NB4 (cell line): Measurements from ENCODE around the gene TEKT2.

Experiments used
- DNase-seq: peaks from one replicate; pipeline ENCODE4 v3.0.0; 2010; ENCODE audit warnings: low read depth
- H3K4me3 ChIP-seq: one replicate; pipeline ENCODE4 v1.5.1; 2011; ENCODE audit warnings: mild to moderate bottlenecking, low read depth, low read length, moderate library complexity
- CTCF ChIP-seq: IDR thresholded peaks from one replicate; pipeline ENCODE4 v1.5.1; 2012; ENCODE audit warnings: low read depth, low read length
- MAX ChIP-seq: IDR thresholded peaks from 2 replicates; pipeline ENCODE4 v1.6.1; 2011; ENCODE audit warnings: low read depth, low read length
- MYC ChIP-seq: IDR thresholded peaks from 2 replicates; pipeline ENCODE4 v1.6.1; 2011; ENCODE audit warnings: low read depth, low read length
- POLR2A ChIP-seq: IDR thresholded peaks from 2 replicates; pipeline ENCODE4 v1.6.1; 2011; ENCODE audit warnings: mild to moderate bottlenecking; ENCODE audit not compliant: insufficient read length; ENCODE audit errors: extremely low read depth

The TEKT2 gene

GRCh38 chr1:36096500-36097432 is 12.9 kb downstream of the TEKT2 start:
- DNase-seq = peak; percentile 60
- TF ChIP-seq CTCF (peak; percentile 2), MAX (no peak), MYC (no peak), POLR2A (no peak)
- H3K4me3 ChIP-seq = no peak overlapping the region

- H3K4me3 ChIP-seq = no peak overlapping the region
- no peak for DNase-seq
- TF ChIP-seq CTCF (no peak), MYC (no peak), MAX (no peak), POLR2A (no peak)
These were observed 14.0 kb downstream of the TEKT2 start for GRCh38 chr1:36097693-36098585.

GRCh38 chr1:36098650-36099365 is 14.9 kb downstream of the TEKT2 start:
- TF ChIP-seq CTCF (no peak), MAX (no peak), MYC (no peak), POLR2A (no peak)
- no peak overlapping the region for H3K4me3 ChIP-seq
- no peak for DNase-seq

GRCh38 chr1:36099681-36100341 is 15.9 kb downstream of the TEKT2 start:
- peak; percentile 80 for TF ChIP-seq CTCF
- TF ChIP-seq MAX = no peak
- DNase-seq = peak; percentile 72
- no peak overlapping the region for H3K4me3 ChIP-seq

- H3K4me3 ChIP-seq = no peak overlapping the region
- DNase-seq = no peak
- TF ChIP-seq MAX (no peak), CTCF (no peak), MYC (no peak), POLR2A (no peak)
These were observed 16.5 kb downstream of the TEKT2 start for GRCh38 chr1:36100376-36100775.
